HEK293 (cell line): ENCODE results near the gene TWSG1.
A peak's percentile ranks its signal among the peaks of the same experiment; 100 is the strongest.

ENCODE experiments used
- CTCF ChIA-PET: fragments of 350-600 bp; formaldehyde crosslinking; extraction: SDS; loops from one replicate; lab custom pipeline; 2021; ENCODE audit warnings: antibody characterized with exemption; lab: Yijun Ruan, JAX
- POLR2A ChIA-PET: fragments of 300-600 bp; formaldehyde crosslinking; extraction: SDS; loops from one replicate; lab custom pipeline; 2020; ENCODE audit warnings: antibody characterized with exemption, inconsistent platforms; lab: Yijun Ruan, JAX
- H3K27ac ChIP-seq: fragments of 200-500 bp; sonication (Bioruptor generic); 2 replicates; pipeline ENCODE4 v1.5.1; 2014; ENCODE audit warnings: low read depth, low read length, control low read depth, inconsistent platforms; ENCODE audit errors: extremely low read depth
- H3K36me3 ChIP-seq, 2 experiments: fragments of 200-500 bp in 1 of 2; sonication (Bioruptor generic) in 1 of 2; 1 replicate in 1 of 2; 2 replicates in 1 of 2; pipeline ENCODE4 v1.5.1; 2014 to 2017; ENCODE audit warnings: inconsistent platforms in 2 of 2, low read length in 2 of 2; ENCODE audit not compliant: control insufficient read depth in 2 of 2, insufficient read depth in 1 of 2
- H3K4me1 ChIP-seq: fragments of 200-500 bp; sonication (Bioruptor generic); 2 replicates; pipeline ENCODE4 v1.5.1; 2014; ENCODE audit warnings: mild to moderate bottlenecking, low read length, inconsistent platforms; ENCODE audit not compliant: control insufficient read depth, insufficient read depth
- H3K4me3 ChIP-seq: 2 replicates; pipeline ENCODE4 v1.5.1; 2011; ENCODE audit warnings: low read depth, mild to moderate bottlenecking, control low read depth, low read length, moderate library complexity
- H3K9me3 ChIP-seq: fragments of 200-500 bp; sonication (Bioruptor generic); 2 replicates; pipeline ENCODE4 v1.5.1; 2014; ENCODE audit warnings: low read depth, low read length, inconsistent platforms; ENCODE audit not compliant: control insufficient read depth, insufficient read depth
- EGR2 ChIP-seq: fragments of 450-650 bp; formaldehyde crosslinking; IDR thresholded peaks from 2 replicates; pipeline ENCODE4 v1.5.1; 2016; ENCODE audit warnings: low read depth, missing biosample characterization, missing genetic modification characterization
- KLF1 ChIP-seq: fragments of 450-650 bp; formaldehyde crosslinking; IDR thresholded peaks from 2 replicates; pipeline ENCODE4 v1.5.1; 2016; ENCODE audit warnings: missing biosample characterization, missing genetic modification characterization
- KLF10 ChIP-seq: fragments of 450-650 bp; IDR thresholded peaks from 2 replicates; pipeline ENCODE4 v1.5.1; 2018; ENCODE audit warnings: missing biosample characterization, mild to moderate bottlenecking, missing genetic modification characterization
- KLF9 ChIP-seq: fragments of 450-650 bp; formaldehyde crosslinking; IDR thresholded peaks from 2 replicates; pipeline ENCODE4 v1.5.1; 2016; ENCODE audit warnings: missing biosample characterization, missing genetic modification characterization, low read depth
- PATZ1 ChIP-seq: fragments of 450-650 bp; formaldehyde crosslinking; IDR thresholded peaks from 2 replicates; pipeline ENCODE4 v1.5.1; 2016; ENCODE audit warnings: missing biosample characterization, missing genetic modification characterization
- REPIN1 ChIP-seq: fragments of 450-650 bp; formaldehyde crosslinking; IDR thresholded peaks from 2 replicates; pipeline ENCODE4 v1.5.1; 2017; ENCODE audit warnings: missing biosample characterization, missing genetic modification characterization, low read depth
- SETDB1 ChIP-seq: IDR thresholded peaks from one replicate; pipeline ENCODE4 v1.6.1; 2017; ENCODE audit warnings: mild to moderate bottlenecking, low read length, moderate library complexity, mixed read lengths; ENCODE audit not compliant: insufficient read length
- SP2 ChIP-seq: fragments of 450-650 bp; formaldehyde crosslinking; IDR thresholded peaks from 2 replicates; pipeline ENCODE4 v1.5.1; 2016; ENCODE audit warnings: missing biosample characterization, missing genetic modification characterization
- SP3 ChIP-seq: fragments of 450-650 bp; formaldehyde crosslinking; IDR thresholded peaks from 2 replicates; pipeline ENCODE4 v1.5.1; 2016; ENCODE audit warnings: missing biosample characterization, missing genetic modification characterization
- TCF7L2 ChIP-seq: IDR thresholded peaks from 2 replicates; pipeline ENCODE4 v1.6.1; 2011; ENCODE audit warnings: low read depth, mild to moderate bottlenecking, inconsistent platforms, low read length, moderate library complexity, borderline replicate concordance
- ZBTB20 ChIP-seq: fragments of 450-650 bp; formaldehyde crosslinking; IDR thresholded peaks from 2 replicates; pipeline ENCODE4 v1.5.1; 2016; ENCODE audit warnings: missing biosample characterization, missing genetic modification characterization
- ZBTB26 ChIP-seq: fragments of 450-650 bp; formaldehyde crosslinking; optimal IDR thresholded peaks from 2 replicates; pipeline ENCODE3; 2016; ENCODE audit warnings: missing biosample characterization, mild to moderate bottlenecking, missing genetic modification characterization
- ZBTB48 ChIP-seq: fragments of 450-650 bp; formaldehyde crosslinking; IDR thresholded peaks from 2 replicates; pipeline ENCODE4 v1.5.1; 2016; ENCODE audit warnings: missing biosample characterization, missing genetic modification characterization
- ZBTB8A ChIP-seq: fragments of 450-650 bp; formaldehyde crosslinking; IDR thresholded peaks from 2 replicates; pipeline ENCODE4 v1.5.1; 2016; ENCODE audit warnings: missing biosample characterization, missing genetic modification characterization
- ZFHX2 ChIP-seq: fragments of 450-650 bp; formaldehyde crosslinking; conservative IDR thresholded peaks from 2 replicates; pipeline ENCODE4 v1.5.1; 2016; ENCODE audit warnings: missing biosample characterization, missing genetic modification characterization
- ZNF133 ChIP-seq: fragments of 450-650 bp; formaldehyde crosslinking; IDR thresholded peaks from 2 replicates; pipeline ENCODE4 v1.5.1; 2016; ENCODE audit warnings: missing biosample characterization, missing genetic modification characterization
- ZNF202 ChIP-seq: fragments of 450-650 bp; formaldehyde crosslinking; IDR thresholded peaks from 2 replicates; pipeline ENCODE4 v1.5.1; 2016; ENCODE audit warnings: missing biosample characterization, missing genetic modification characterization, borderline replicate concordance
- ZNF335 ChIP-seq: fragments of 450-650 bp; formaldehyde crosslinking; conservative IDR thresholded peaks from 2 replicates; pipeline ENCODE4 v1.5.1; 2016; ENCODE audit warnings: missing biosample characterization, missing genetic modification characterization
- ZNF341 ChIP-seq: fragments of 450-650 bp; formaldehyde crosslinking; IDR thresholded peaks from 2 replicates; pipeline ENCODE4; 2016; ENCODE audit warnings: low read depth, missing biosample characterization, missing genetic modification characterization
- ZNF366 ChIP-seq: fragments of 450-650 bp; formaldehyde crosslinking; conservative IDR thresholded peaks from 2 replicates; pipeline ENCODE4 v1.5.1; 2016; ENCODE audit warnings: missing biosample characterization, missing genetic modification characterization
- ZNF394 ChIP-seq: fragments of 450-650 bp; formaldehyde crosslinking; IDR thresholded peaks from 2 replicates; pipeline ENCODE4 v1.5.1; 2016; ENCODE audit warnings: missing biosample characterization, missing genetic modification characterization, mild to moderate bottlenecking, moderate library complexity, borderline replicate concordance
- ZNF501 ChIP-seq: fragments of 450-650 bp; formaldehyde crosslinking; IDR thresholded peaks from 2 replicates; pipeline ENCODE4 v1.5.1; 2016; ENCODE audit warnings: missing biosample characterization, missing genetic modification characterization
- ZNF529 ChIP-seq: fragments of 450-650 bp; formaldehyde crosslinking; IDR thresholded peaks from 2 replicates; pipeline ENCODE4 v1.5.1; 2017; ENCODE audit warnings: missing genetic modification characterization, missing biosample characterization; ENCODE audit not compliant: insufficient replicate concordance
- ZNF530 ChIP-seq: fragments of 450-650 bp; formaldehyde crosslinking; IDR thresholded peaks from 2 replicates; pipeline ENCODE4 v1.5.1; 2016; ENCODE audit warnings: low read depth, missing biosample characterization, missing genetic modification characterization
- ZNF560 ChIP-seq: fragments of 450-650 bp; formaldehyde crosslinking; IDR thresholded peaks from 2 replicates; pipeline ENCODE4 v1.5.1; 2017; ENCODE audit warnings: missing biosample characterization, missing genetic modification characterization, borderline replicate concordance
- ZNF692 ChIP-seq: fragments of 450-650 bp; formaldehyde crosslinking; IDR thresholded peaks from 2 replicates; pipeline ENCODE4 v1.5.1; 2016; ENCODE audit warnings: missing biosample characterization, missing genetic modification characterization
- ZNF76 ChIP-seq: fragments of 450-650 bp; formaldehyde crosslinking; IDR thresholded peaks from 2 replicates; pipeline ENCODE4; 2016; ENCODE audit warnings: low read depth, missing biosample characterization, missing genetic modification characterization, borderline replicate concordance
- ZXDB ChIP-seq: fragments of 450-650 bp; formaldehyde crosslinking; IDR thresholded peaks from 2 replicates; pipeline ENCODE4 v1.5.1; 2016; ENCODE audit warnings: missing biosample characterization, missing genetic modification characterization

The TWSG1 gene

DNA sequence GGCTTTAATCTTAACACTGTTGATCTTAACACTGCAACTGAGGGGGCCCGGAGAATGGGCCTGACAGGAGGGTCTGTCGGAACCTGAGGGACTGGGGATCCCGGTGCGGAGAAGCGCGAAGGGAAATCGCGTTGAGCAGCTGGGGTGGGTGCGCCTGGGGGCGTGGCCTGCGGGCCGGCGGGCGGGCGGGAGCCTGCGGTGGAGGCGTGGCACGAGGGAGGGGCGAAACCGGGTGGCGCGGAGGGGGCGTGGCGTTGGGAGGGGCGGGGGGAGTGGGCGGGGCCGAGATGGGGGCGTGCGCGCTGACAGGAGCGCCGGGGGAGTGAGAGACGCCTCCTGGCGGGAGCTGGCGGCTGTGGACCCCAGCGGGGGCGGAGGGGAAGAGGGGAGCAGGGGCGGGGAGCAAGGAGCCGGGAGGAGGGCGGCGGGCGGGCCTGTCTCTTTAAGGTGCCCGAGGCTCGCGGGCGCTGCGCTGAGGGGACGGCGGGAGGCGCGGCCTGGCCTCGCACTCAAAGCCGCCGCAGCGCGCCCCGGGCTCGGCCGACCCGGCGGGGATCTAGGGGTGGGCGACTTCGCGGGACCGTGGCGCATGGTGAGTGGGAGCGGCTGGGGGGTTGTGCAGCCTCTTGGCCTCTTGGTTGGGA lies at the start of gene TWSG1:
Gene TWSG1 (plus strand): TSS at position 445 of the 644 bp plus-strand sequence. CDS start 2,457 bp downstream, outside the sequence.
- Histone ChIP-seq H3K27ac (peak within 1 kb of the TSS; percentile 71), H3K4me1 (no peaks in the 10 kb centered on the region)
- POLR2A ChIA-PET = interaction anchor here (0.5 to 2.2 kb wide), 21 partner anchors 9 to 632 kb away, joined by 3 to 10 read pairs (median 3); partner anchors contain the start of genes RALBP1 and VAPA

DNA sequence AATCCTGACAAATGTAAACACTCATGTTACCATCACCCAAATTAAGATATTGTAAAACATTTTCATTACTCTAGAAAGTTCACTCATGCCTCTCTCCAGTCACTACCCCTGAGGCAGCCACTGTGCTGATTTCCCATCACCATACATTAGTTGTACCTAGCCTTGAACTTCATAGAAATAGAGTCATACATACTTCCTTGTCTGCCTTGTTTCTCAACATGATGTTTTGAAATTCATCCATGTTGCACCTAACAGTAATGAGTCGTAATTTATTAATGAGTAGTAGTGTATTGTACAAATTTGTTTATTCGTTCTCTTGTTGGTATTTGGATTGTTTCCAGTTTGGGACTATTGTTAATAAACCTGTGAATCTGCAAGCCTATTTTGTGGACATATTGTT lies 49.0 kb upstream of the TWSG1 start:
- ChIA-PET CTCF (no interaction called here), POLR2A (no interaction called here)
- no peak for TF ChIP-seq ZNF341 (tag by site-specific recombination)
- peak; percentile 79 for TF ChIP-seq ZNF133
- no peak for TF ChIP-seq ZNF530 (tag by site-specific recombination)
- TF ChIP-seq SETDB1 = no peak
- no peak for TF ChIP-seq TCF7L2
- TF ChIP-seq SP3 = no peak

More for the DNA sequence above, at the start of gene TWSG1:
- peaks cover 10 to 21% of the 10 kb centered on the region in 2 experiments for H3K36me3 ChIP-seq
- no peaks in the 10 kb centered on the region for H3K9me3 ChIP-seq
- CTCF ChIA-PET = interaction anchor here (0.5 to 1.4 kb wide), 2 partner anchors 261 to 376 kb away, joined by 3 to 5 read pairs; no protein-coding TSS in a partner anchor
- peak; percentile 74; the same call in 1 of the 2 replicates for TF ChIP-seq ZNF692 (tag by site-specific recombination)
- peak; percentile 82 for TF ChIP-seq ZNF394 (tag by site-specific recombination)
- TF ChIP-seq SP2 (tag by site-specific recombination) = peak; percentile 55
- peak; percentile 41; the same call in 1 of the 2 replicates for TF ChIP-seq EGR2 (tag by site-specific recombination)
- peak; percentile 60 for TF ChIP-seq ZBTB26 (tag by site-specific recombination)
- TF ChIP-seq ZNF529 (tag by site-specific recombination) = no peak
- no peak for TF ChIP-seq ZNF202
- 0 out of 2 replicates have a peak, but pooled peaks have one; percentile 30 for TF ChIP-seq PATZ1 (tag by site-specific recombination)
- TF ChIP-seq KLF9 (tag by site-specific recombination) = peak; percentile 99
- TF ChIP-seq ZNF501 (tag by site-specific recombination) = 0 out of 2 replicates have a peak, but pooled peaks have one; percentile 71
- TF ChIP-seq ZFHX2 (tag by site-specific recombination) = peak; percentile 56
- peak; percentile 68 for TF ChIP-seq SP3
- peak; percentile 34; the same call in 1 of the 2 replicates for TF ChIP-seq ZNF366
- TF ChIP-seq ZBTB48 (tag by site-specific recombination) = peak; percentile 42; the same call in 1 of the 2 replicates
- no peak for TF ChIP-seq ZNF560
- peak; percentile 94 for TF ChIP-seq KLF10
- no peak; the same call in none of the 2 replicates for TF ChIP-seq ZXDB (tag by site-specific recombination)
- no peak for TF ChIP-seq ZNF76
- TF ChIP-seq ZBTB20 = 0 out of 2 replicates have a peak, but pooled peaks have one; percentile 3
- peak; percentile 82 for TF ChIP-seq ZBTB8A (tag by site-specific recombination)
- TF ChIP-seq KLF1 (tag by site-specific recombination) = peak; percentile 45
- TF ChIP-seq ZNF335 (tag by site-specific recombination) = peak; percentile 96; the same call in 1 of the 2 replicates
- no peak for TF ChIP-seq REPIN1 (tag by site-specific recombination)
- H3K4me3 ChIP-seq = peak within 1 kb of the TSS; percentile 70

More for the DNA sequence above, 49.0 kb upstream of the TWSG1 start:
- Histone ChIP-seq H3K9me3 (no peaks in the 10 kb centered on the region), H3K36me3 (no peaks in the 10 kb centered on the region; a peak in 1 of 3 replicates), H3K4me3 (no peak overlapping the region), H3K27ac (no peak overlapping the region), H3K4me1 (no peaks in the 10 kb centered on the region)
